Cardiac muscle cell (in vitro differentiated cells and primary cell): ENCODE results near the gene LSM4. TPM values are rescaled to one million over a fixed set of nuclear protein-coding genes. Genes with fewer than 3 reads are reported as not detected.
A peak's percentile ranks its signal among the peaks of the same experiment; 100 is the strongest.

Source experiments
- DNase-seq, 2 donors: peaks; one replicate each; pipeline versions ENCODE4 v3.0.0 to v3.0.0-alpha.2; 2010 to 2017; ENCODE audit warnings: low read depth in 1 of 2, low spot score in 1 of 2
- H3K27ac ChIP-seq: fragments of 200-600 bp; sonication (generic); 2 replicates; pipeline ENCODE4 v1.5.1; 2016
- H3K27me3 ChIP-seq: fragments of 200-600 bp; sonication (generic); 2 replicates; pipeline ENCODE4 v1.6.0; 2016; ENCODE audit warnings: control low read depth
- H3K36me3 ChIP-seq: fragments of 200-600 bp; sonication (generic); 2 replicates; pipeline ENCODE4 v1.5.1; 2016; ENCODE audit warnings: control low read depth
- H3K4me1 ChIP-seq: fragments of 200-600 bp; sonication (generic); 2 replicates; pipeline ENCODE4 v1.8.1; 2017; ENCODE audit warnings: low read depth, mild to moderate bottlenecking, mixed run types
- H3K4me3 ChIP-seq: fragments of 200-600 bp; sonication (generic); 2 replicates; pipeline ENCODE4 v1.5.1; 2016; ENCODE audit warnings: mild to moderate bottlenecking
- H3K9me3 ChIP-seq: fragments of 200-600 bp; sonication (generic); 2 replicates; pipeline ENCODE4 v1.5.1; 2017; ENCODE audit warnings: low read depth, mild to moderate bottlenecking, control low read depth
- CTCF ChIP-seq: IDR thresholded peaks from 2 replicates; pipeline ENCODE4 v1.5.1; 2012; ENCODE audit warnings: low read depth, mild to moderate bottlenecking, low read length
- polyA plus RNA-seq: library from polyadenylated mRNA; unstranded; fragments of >200 nt; fragmentation: Nextera tagmentation; extraction: Ambion mirVana; gene quantifications from 2 replicates; pipeline ENCODE4 v1.2.1, GENCODE V29; 2016
- total RNA-seq: library from RNA; depleted of rRNA; stranded (reverse); fragments of >200 nt; gene quantifications from 2 replicates; pipeline ENCODE4 v1.2.3, GENCODE V29; 2016

LSM4 gene
- total and polyA plus RNA-seq, 2 experiments from 2014 or later: 418 to 493 TPM

GRCh38 chr19:18292810-18293641 lies 29.9 kb downstream of the LSM4 start:
- Histone ChIP-seq H3K27ac (peak overlapping the region; percentile 94), H3K4me3 (peak overlapping the region; percentile 51), H3K27me3 (no peaks in the 10 kb centered on the region), H3K9me3 (no peaks in the 10 kb centered on the region), H3K36me3 (no peaks in the 10 kb centered on the region), H3K4me1 (peaks cover 8% of the 10 kb centered on the region)
- peak; percentile 84 to 90 for DNase-seq
- TF ChIP-seq CTCF: no peak

GRCh38 chr19:18292462-18292809 lies 30.4 kb downstream of the LSM4 start:
- Histone ChIP-seq H3K9me3 (no peaks in the 10 kb centered on the region), H3K4me3 (peak overlapping the region; percentile 51), H3K27ac (peak overlapping the region; percentile 94), H3K36me3 (no peaks in the 10 kb centered on the region), H3K4me1 (peaks cover 14% of the 10 kb centered on the region), H3K27me3 (no peaks in the 10 kb centered on the region)
- no peak for DNase-seq
- TF ChIP-seq CTCF: no peak

GRCh38 chr19:18291590-18292461 lies 31.1 kb downstream of the LSM4 start:
- TF ChIP-seq CTCF: no peak
- H3K4me1 ChIP-seq: peaks cover 15% of the 10 kb centered on the region
- DNase-seq: peak; percentile 85 to 93

GRCh38 chr19:18291019-18291524 lies 31.8 kb downstream of the LSM4 start:
- peak; percentile 10 for TF ChIP-seq CTCF
- Histone ChIP-seq H3K9me3 (no peaks in the 10 kb centered on the region), H3K27ac (peak overlapping the region; percentile 94), H3K27me3 (no peaks in the 10 kb centered on the region), H3K4me1 (peaks cover 15% of the 10 kb centered on the region), H3K36me3 (no peaks in the 10 kb centered on the region), H3K4me3 (peak overlapping the region; percentile 51)
- peak in 1 of 2 donors; percentile 24 for DNase-seq

More at GRCh38 chr19:18291590-18292461, 31.1 kb downstream of the LSM4 start:
- peak overlapping the region; percentile 94 for H3K27ac ChIP-seq
- H3K27me3 ChIP-seq: no peaks in the 10 kb centered on the region
- no peaks in the 10 kb centered on the region for H3K9me3 ChIP-seq
- H3K4me3 ChIP-seq: peak overlapping the region; percentile 51
- no peaks in the 10 kb centered on the region for H3K36me3 ChIP-seq

- H3K36me3 ChIP-seq: no peaks in the 10 kb centered on the region
Measured at GRCh38 chr19:18290302-18291018, 32.4 kb downstream of the LSM4 start.

More at GRCh38 chr19:18290302-18291018, 32.4 kb downstream of the LSM4 start:
- no peak for TF ChIP-seq CTCF
- H3K4me3 ChIP-seq: no peak overlapping the region
- no peaks in the 10 kb centered on the region for H3K27me3 ChIP-seq
- H3K27ac ChIP-seq: peak overlapping the region; percentile 94
- peaks cover 15% of the 10 kb centered on the region for H3K4me1 ChIP-seq
- no peaks in the 10 kb centered on the region for H3K9me3 ChIP-seq
- DNase-seq: peak in 1 of 2 donors; percentile 43
